Ovary (tissue), 3 donors: Measurements from ENCODE around the gene ARMC12.

Experiments
- CTCF ChIP-seq, 3 donors: fragments of 450-650 bp in 2 of 3; fragments of 200-600 bp in 1 of 3; IDR thresholded peaks; one replicate each; pipeline versions ENCODE4 v1.5.1 to v1.8.0; 2016 to 2022; ENCODE audit warnings: antibody characterized with exemption in 3 of 3, mild to moderate bottlenecking in 1 of 3
- EP300 ChIP-seq: sonication (generic); formaldehyde crosslinking; IDR thresholded peaks from one replicate; pipeline ENCODE4 v1.6.1; 2017; ENCODE audit warnings: antibody characterized with exemption
- POLR2A ChIP-seq: fragments of 450-650 bp; IDR thresholded peaks from one replicate; pipeline ENCODE4 v1.6.1; 2017; ENCODE audit warnings: antibody characterized with exemption, mild to moderate bottlenecking, moderate library complexity
- donor health status: DM: no; HTN: no; CAD: no.

GRCh38 chr6:35733633-35734032, 3.2 kb upstream of the ARMC12 start:
- TF ChIP-seq CTCF (IDR thresholded peaks at IDR 0.05) (no peak), POLR2A (no peak), EP300 (no peak)
